IMR-90 (cell line): Measurements from ENCODE around the gene KIF22. TPM values are rescaled to one million over a fixed set of nuclear protein-coding genes. Genes with fewer than 3 reads are reported as not detected.

ENCODE experiments used
- ATAC-seq: fragments of 200-7000 bp; cut with Tn5 transposase; 2 replicates; pipeline ENCODE4 v1.9.1; 2020; ENCODE audit warnings: low read depth, mild to moderate bottlenecking, moderate library complexity
- BruUV-seq: library from RNA; stranded (reverse); fragments of 400-500 nt; replicated peaks from 2 replicates; lab custom pipeline; 2021; lab: Mats Ljungman, UMichigan
- CTCF ChIA-PET: fragments of 300-600 bp; formaldehyde crosslinking; extraction: SDS; loops from one replicate; lab custom pipeline; 2021; ENCODE audit warnings: antibody characterized with exemption; lab: Yijun Ruan, JAX
- POLR2A ChIA-PET: fragments of 300-600 bp; sonication (Branson Sonifier 250); formaldehyde crosslinking; loops from one replicate; lab custom pipeline; 2022; ENCODE audit warnings: antibody characterized with exemption; ENCODE audit not compliant: unreplicated experiment; lab: Charles Lee
- DNase-seq: peaks from one replicate; pipeline ENCODE4 v3.0.0; 2013
- H2AFZ ChIP-seq: replicated peaks from 2 replicates; pipeline ENCODE3; 2013; ENCODE audit warnings: low read length, mild to moderate bottlenecking; ENCODE audit not compliant: poor library complexity
- H2AK5ac ChIP-seq: 2 replicates; pipeline ENCODE4 v1.6.1; 2013; ENCODE audit warnings: low read depth, low read length, inconsistent platforms
- H2AK9ac ChIP-seq: replicated peaks from 2 replicates; pipeline ENCODE3; 2013; ENCODE audit warnings: mild to moderate bottlenecking, low read depth, low read length, moderate library complexity; ENCODE audit not compliant: poor library complexity
- H2BK120ac ChIP-seq: 2 replicates; pipeline ENCODE4 v1.6.1; 2013; ENCODE audit warnings: low read depth, low read length, inconsistent platforms
- H2BK15ac ChIP-seq: 3 replicates; pipeline ENCODE4 v1.6.1; 2013; ENCODE audit warnings: low read depth, low read length, inconsistent platforms
- H2BK20ac ChIP-seq: 2 replicates; pipeline ENCODE4 v1.6.1; 2013; ENCODE audit warnings: low read depth, mild to moderate bottlenecking, inconsistent platforms, low read length, moderate library complexity
- H2BK5ac ChIP-seq: 2 replicates; pipeline ENCODE4 v1.6.1; 2013; ENCODE audit warnings: mild to moderate bottlenecking, low read depth, low read length, inconsistent platforms; ENCODE audit not compliant: poor library complexity, severe bottlenecking
- H3K14ac ChIP-seq: replicated peaks from 2 replicates; pipeline ENCODE4 v1.6.1; 2013; ENCODE audit warnings: low read depth, low read length, inconsistent platforms
- H3K18ac ChIP-seq: 2 replicates; pipeline ENCODE4 v1.6.1; 2013; ENCODE audit warnings: low read depth, low read length, control low read depth
- H3K23ac ChIP-seq: 2 replicates; pipeline ENCODE4 v1.6.1; 2013; ENCODE audit warnings: low read depth, low read length, inconsistent platforms
- H3K27ac ChIP-seq: 2 replicates; pipeline ENCODE4 v1.5.1; 2013; ENCODE audit warnings: mild to moderate bottlenecking, control low read depth, low read length; ENCODE audit not compliant: insufficient read depth
- H3K27me3 ChIP-seq: 2 replicates; pipeline ENCODE4 v1.6.1; 2013; ENCODE audit warnings: low read length; ENCODE audit not compliant: control insufficient read depth, insufficient read depth
- H3K36me3 ChIP-seq: 2 replicates; pipeline ENCODE4 v1.6.1; 2013; ENCODE audit warnings: low read length, mixed read lengths; ENCODE audit not compliant: control insufficient read depth, insufficient read depth
- H3K4ac ChIP-seq: 2 replicates; pipeline ENCODE4 v1.6.1; 2013; ENCODE audit warnings: low read depth, low read length, inconsistent platforms
- H3K4me1 ChIP-seq: 2 replicates; pipeline ENCODE4 v1.6.1; 2013; ENCODE audit warnings: low read length, mixed read lengths; ENCODE audit not compliant: control insufficient read depth, insufficient read depth
- H3K4me2 ChIP-seq: 2 replicates; pipeline ENCODE4 v1.6.1; 2013; ENCODE audit warnings: low read depth, mild to moderate bottlenecking, control low read depth, low read length, moderate library complexity
- H3K4me3 ChIP-seq: 2 replicates; pipeline ENCODE4 v1.5.1; 2013; ENCODE audit warnings: low read depth, mild to moderate bottlenecking, control low read depth, low read length, moderate library complexity; ENCODE audit not compliant: insufficient read depth
- H3K56ac ChIP-seq: 2 replicates; pipeline ENCODE4 v1.6.1; 2013; ENCODE audit warnings: low read length, inconsistent platforms; ENCODE audit not compliant: insufficient read depth; ENCODE audit errors: extremely low read depth
- H3K79me1 ChIP-seq, 2 experiments: 2 replicates each; pipeline ENCODE4 v1.6.1; 2013; ENCODE audit warnings: low read length in 2 of 2, inconsistent platforms in 1 of 2, low read depth in 1 of 2
- H3K9ac ChIP-seq: 2 replicates; pipeline ENCODE4 v1.6.1; 2013; ENCODE audit warnings: low read depth, low read length, control low read depth
- H3K9me1 ChIP-seq: 2 replicates; pipeline ENCODE4 v1.6.1; 2013; ENCODE audit warnings: low read length, inconsistent platforms; ENCODE audit not compliant: insufficient read depth
- H3K9me3 ChIP-seq: 2 replicates; pipeline ENCODE4 v1.6.1; 2013; ENCODE audit warnings: low read length; ENCODE audit not compliant: control insufficient read depth, insufficient read depth
- H4K20me1 ChIP-seq: 2 replicates; pipeline ENCODE4 v1.6.1; 2013; ENCODE audit warnings: low read length, inconsistent platforms; ENCODE audit not compliant: insufficient read depth
- H4K5ac ChIP-seq: 2 replicates; pipeline ENCODE4 v1.6.1; 2013; ENCODE audit warnings: mild to moderate bottlenecking, low read depth, low read length, control low read depth
- H4K8ac ChIP-seq, 2 experiments: 2 replicates each; pipeline ENCODE4 v1.6.1; 2013; ENCODE audit warnings: low read depth in 2 of 2, low read length in 2 of 2, control low read depth in 1 of 2, inconsistent platforms in 1 of 2
- H4K91ac ChIP-seq: 2 replicates; pipeline ENCODE4 v1.6.1; 2013; ENCODE audit warnings: low read depth, low read length, inconsistent platforms; ENCODE audit not compliant: insufficient read depth
- BHLHE40 ChIP-seq: fragments of 150-350 bp; IDR thresholded peaks from 2 replicates; pipeline ENCODE4 v1.6.1; 2016; ENCODE audit warnings: mild to moderate bottlenecking, low read depth, low read length
- CHD1 ChIP-seq: IDR thresholded peaks from 2 replicates; pipeline ENCODE4 v1.6.1; 2012; ENCODE audit warnings: low read depth, low read length, improper control_type of control experiment
- CTCF ChIP-seq: conservative IDR thresholded peaks from 2 replicates; pipeline ENCODE4 v1.5.1; 2012; ENCODE audit warnings: mild to moderate bottlenecking, low read depth, low read length, improper control_type of control experiment
- ELK1 ChIP-seq: fragments of 150-350 bp; IDR thresholded peaks from 2 replicates; pipeline ENCODE4 v1.6.1; 2016; ENCODE audit warnings: low read depth, mild to moderate bottlenecking, low read length, moderate library complexity, borderline replicate concordance
- FOS ChIP-seq: fragments of 150-350 bp; IDR thresholded peaks from 2 replicates; pipeline ENCODE4 v1.6.1; 2016; ENCODE audit warnings: low read depth, low read length
- MAZ ChIP-seq: IDR thresholded peaks from 2 replicates; pipeline ENCODE4 v1.6.1; 2012; ENCODE audit warnings: low read depth, mild to moderate bottlenecking, low read length, improper control_type of control experiment, moderate library complexity, borderline replicate concordance
- NFE2L2 ChIP-seq: fragments of 150-350 bp; IDR thresholded peaks from 2 replicates; pipeline ENCODE4 v1.6.1; 2016; ENCODE audit warnings: low read depth, mild to moderate bottlenecking, low read length
- POLR2A ChIP-seq: IDR thresholded peaks from 2 replicates; pipeline ENCODE4 v1.6.1; 2012; ENCODE audit warnings: mild to moderate bottlenecking, low read depth, low read length
- RAD21 ChIP-seq: IDR thresholded peaks from 2 replicates; pipeline ENCODE4 v1.6.1; 2012; ENCODE audit warnings: low read length, improper control_type of control experiment
- RFX5 ChIP-seq: IDR thresholded peaks from 2 replicates; pipeline ENCODE4 v1.8.0; 2012; ENCODE audit warnings: low read depth, mild to moderate bottlenecking, low read length, moderate library complexity
- SMC3 ChIP-seq: fragments of 150-350 bp; IDR thresholded peaks from 2 replicates; pipeline ENCODE4 v1.6.1; 2016; ENCODE audit warnings: low read depth, mild to moderate bottlenecking, antibody characterized with exemption, low read length, moderate library complexity
- USF2 ChIP-seq: fragments of 150-350 bp; IDR thresholded peaks from 2 replicates; pipeline ENCODE4 v1.6.1; 2017; ENCODE audit warnings: mild to moderate bottlenecking, antibody characterized with exemption, low read length, low read depth
- WGBS, 2 experiments: methylation state at CpG; one replicate each; pipeline versions ENCODE4 v1.1.5 to v1.1.7; 2013; ENCODE audit warnings: missing lambda C conversion rate in 2 of 2; ENCODE audit not compliant: insufficient read length in 1 of 2; ENCODE audit errors: extremely low coverage in 2 of 2; 5-methylcytosine and 5-hydroxymethylcytosine counted together
- dilution Hi-C: fragments of 300-500 bp; cut with HindIII; formaldehyde crosslinking; loops from one replicate; pipeline ENCODE4 v1.14.3; 2018; ENCODE audit warnings: low sequenced_read_pairs; ENCODE audit not compliant: unreplicated experiment
- in situ Hi-C: fragments of 300-500 bp; cut with MboI; formaldehyde crosslinking; loops from 3 replicates; pipeline ENCODE4 v1.14.3; 2019; ENCODE audit warnings: low sequenced_read_pairs, inconsistent platforms, mixed read lengths
- intact Hi-C: fragments of 100-400 bp; cut with micrococcal nuclease; formaldehyde crosslinking; loops from 2 replicates; pipeline ENCODE4 v1.10.0; 2022
- polyA plus RNA-seq, 3 experiments: library from polyadenylated mRNA; depleted of rRNA; stranded (reverse); fragments of >200 nt; gene quantifications; 2 replicates each; pipeline ENCODE4 v1.2.3, GENCODE V29; 2012; ENCODE audit warnings: low replicate concordance in 1 of 3
- total RNA-seq: library from RNA; depleted of rRNA; stranded (reverse); fragments of >200 nt; gene quantifications from 2 replicates; pipeline ENCODE4 v1.2.3, GENCODE V29; 2012

KIF22 gene
- total and polyA plus RNA-seq, 2 of the 4 experiments (the other 2 are of a cell fraction) = 43.0 to 65.1 TPM

- H3K27ac ChIP-seq = no peak overlapping the region
- no peak overlapping the region for H2BK20ac ChIP-seq
- WGBS, 2 experiments = no CpG with 5 or more reads among the region's 15 CpGs
- peaks cover 16 to 53% of the 10 kb centered on the region in 2 experiments; a peak in 3 of 4 replicates for H3K79me1 ChIP-seq
- no peaks in the 10 kb centered on the region; the same call in none of the 2 replicates for H3K4me1 ChIP-seq
- H3K27me3 ChIP-seq = no peaks in the 10 kb centered on the region
- H2AFZ ChIP-seq = no peak overlapping the region
- no peak overlapping the region for H3K4ac ChIP-seq
- H4K5ac ChIP-seq = no peak overlapping the region
- intact Hi-C loops = no loop called here
- no peak for DNase-seq
- in situ Hi-C loops = no loop called here
- no peaks in the 10 kb centered on the region; the same call in 1 of the 2 replicates for H4K20me1 ChIP-seq
- H2BK5ac ChIP-seq = no peak overlapping the region
- H4K91ac ChIP-seq = no peak overlapping the region
- H3K56ac ChIP-seq = no peak overlapping the region
- no peak overlapping the region for H3K4me2 ChIP-seq
- peaks cover 75% of the 10 kb centered on the region for H3K36me3 ChIP-seq
- H2AK5ac ChIP-seq = no peak overlapping the region
- TF ChIP-seq CHD1 = no peak
- no peak for TF ChIP-seq RAD21
- TF ChIP-seq USF2 = no peak
- no peak for TF ChIP-seq POLR2A
- TF ChIP-seq ELK1 = no peak
- TF ChIP-seq NFE2L2 = no peak
- TF ChIP-seq MAZ = no peak
- no peak for TF ChIP-seq BHLHE40
- no peak for TF ChIP-seq RFX5
- no peak for TF ChIP-seq SMC3
- TF ChIP-seq FOS = no peak
- TF ChIP-seq CTCF = no peak
- no peak overlapping the region for H3K23ac ChIP-seq
- no peak overlapping the region for H2BK15ac ChIP-seq
- ChIA-PET POLR2A (no interaction called here), CTCF (interaction anchor here (0.6 kb wide), 1 partner anchor 79 kb away, joined by 8 read pairs; no protein-coding TSS in a partner anchor)
- BruUV-seq = no TSS peak
- H2BK120ac ChIP-seq = no peak overlapping the region
- no peak overlapping the region for H3K14ac ChIP-seq
- H3K4me3 ChIP-seq = no peak overlapping the region
- peaks cover 5% of the 10 kb centered on the region; the same call in 1 of the 2 replicates for H3K9me1 ChIP-seq
- H3K18ac ChIP-seq = no peak overlapping the region
- H2AK9ac ChIP-seq = no peak overlapping the region
- no peak overlapping the region for H3K9ac ChIP-seq
- no peak overlapping the region for H4K8ac ChIP-seq
- no peaks in the 10 kb centered on the region for H3K9me3 ChIP-seq
- dilution Hi-C loops = no loop called here
- ATAC-seq = no peak
Measured at GRCh38 chr16:29836623-29837022, 46.1 kb downstream of the KIF22 start.
